Hepatocyte (in vitro differentiated cells): ENCODE results near the gene GDI2.

ENCODE experiments used
- EZH2 ChIP-seq: fragments of 200-600 bp; sonication (generic); IDR thresholded peaks from 2 replicates; pipeline ENCODE4 v1.6.1; 2016; ENCODE audit warnings: antibody characterized with exemption, mild to moderate bottlenecking, borderline replicate concordance
- TF ChIP-seq, protein P1 (sequence below): fragments of 200-600 bp; sonication (generic); IDR thresholded peaks from 2 replicates; pipeline ENCODE4 v1.5.1; 2016; ENCODE audit warnings: antibody characterized with exemption, mild to moderate bottlenecking; ENCODE audit not compliant: poor library complexity

DNA sequence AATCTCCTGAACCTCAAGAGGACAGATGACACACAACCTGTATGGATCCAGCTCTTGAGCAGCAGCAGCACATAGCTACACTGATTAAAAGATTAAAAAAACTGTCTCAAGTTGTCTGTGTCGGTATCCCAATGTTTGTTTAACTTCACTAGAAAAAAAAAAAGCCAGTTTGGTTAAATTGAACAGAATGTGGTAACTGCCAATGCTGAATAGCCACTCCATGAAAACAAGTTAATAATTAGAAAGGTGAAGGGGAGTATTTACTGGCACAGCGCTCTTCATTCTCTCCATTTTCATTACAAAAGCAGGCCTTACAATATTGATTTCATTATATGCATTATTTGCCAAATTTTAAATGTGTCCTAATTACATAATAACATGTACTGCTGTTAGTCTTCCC is 47.6 kb downstream of the GDI2 start:
- TF ChIP-seq, protein P1, sequence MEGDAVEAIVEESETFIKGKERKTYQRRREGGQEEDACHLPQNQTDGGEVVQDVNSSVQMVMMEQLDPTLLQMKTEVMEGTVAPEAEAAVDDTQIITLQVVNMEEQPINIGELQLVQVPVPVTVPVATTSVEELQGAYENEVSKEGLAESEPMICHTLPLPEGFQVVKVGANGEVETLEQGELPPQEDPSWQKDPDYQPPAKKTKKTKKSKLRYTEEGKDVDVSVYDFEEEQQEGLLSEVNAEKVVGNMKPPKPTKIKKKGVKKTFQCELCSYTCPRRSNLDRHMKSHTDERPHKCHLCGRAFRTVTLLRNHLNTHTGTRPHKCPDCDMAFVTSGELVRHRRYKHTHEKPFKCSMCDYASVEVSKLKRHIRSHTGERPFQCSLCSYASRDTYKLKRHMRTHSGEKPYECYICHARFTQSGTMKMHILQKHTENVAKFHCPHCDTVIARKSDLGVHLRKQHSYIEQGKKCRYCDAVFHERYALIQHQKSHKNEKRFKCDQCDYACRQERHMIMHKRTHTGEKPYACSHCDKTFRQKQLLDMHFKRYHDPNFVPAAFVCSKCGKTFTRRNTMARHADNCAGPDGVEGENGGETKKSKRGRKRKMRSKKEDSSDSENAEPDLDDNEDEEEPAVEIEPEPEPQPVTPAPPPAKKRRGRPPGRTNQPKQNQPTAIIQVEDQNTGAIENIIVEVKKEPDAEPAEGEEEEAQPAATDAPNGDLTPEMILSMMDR: no peak
- TF ChIP-seq EZH2: no peak
